Cardiac muscle cell (in vitro differentiated cells and primary cell): Measurements from ENCODE around the gene PEAK3. TPM values are rescaled to one million over a fixed set of nuclear protein-coding genes. Genes with fewer than 3 reads are reported as not detected.

ENCODE experiments used
- DNase-seq, 2 donors: peaks; one replicate each; pipeline versions ENCODE4 v3.0.0 to v3.0.0-alpha.2; 2010 to 2017; ENCODE audit warnings: low read depth in 1 of 2, low spot score in 1 of 2
- H3K27ac ChIP-seq: fragments of 200-600 bp; sonication (generic); 2 replicates; pipeline ENCODE4 v1.5.1; 2016
- H3K27me3 ChIP-seq: fragments of 200-600 bp; sonication (generic); 2 replicates; pipeline ENCODE4 v1.6.0; 2016; ENCODE audit warnings: control low read depth
- H3K36me3 ChIP-seq: fragments of 200-600 bp; sonication (generic); 2 replicates; pipeline ENCODE4 v1.5.1; 2016; ENCODE audit warnings: control low read depth
- H3K4me1 ChIP-seq: fragments of 200-600 bp; sonication (generic); 2 replicates; pipeline ENCODE4 v1.8.1; 2017; ENCODE audit warnings: low read depth, mild to moderate bottlenecking, mixed run types
- H3K4me3 ChIP-seq: fragments of 200-600 bp; sonication (generic); 2 replicates; pipeline ENCODE4 v1.5.1; 2016; ENCODE audit warnings: mild to moderate bottlenecking
- H3K9me3 ChIP-seq: fragments of 200-600 bp; sonication (generic); 2 replicates; pipeline ENCODE4 v1.5.1; 2017; ENCODE audit warnings: low read depth, mild to moderate bottlenecking, control low read depth
- CTCF ChIP-seq: IDR thresholded peaks from 2 replicates; pipeline ENCODE4 v1.5.1; 2012; ENCODE audit warnings: low read depth, mild to moderate bottlenecking, low read length
- polyA plus RNA-seq: library from polyadenylated mRNA; unstranded; fragments of >200 nt; fragmentation: Nextera tagmentation; extraction: Ambion mirVana; gene quantifications from 2 replicates; pipeline ENCODE4 v1.2.1, GENCODE V29; 2016
- total RNA-seq: library from RNA; depleted of rRNA; stranded (reverse); fragments of >200 nt; gene quantifications from 2 replicates; pipeline ENCODE4 v1.2.3, GENCODE V29; 2016

PEAK3 gene
- total and polyA plus RNA-seq, 2 experiments from 2014 or later = 0.06 to 0.48 TPM

DNA sequence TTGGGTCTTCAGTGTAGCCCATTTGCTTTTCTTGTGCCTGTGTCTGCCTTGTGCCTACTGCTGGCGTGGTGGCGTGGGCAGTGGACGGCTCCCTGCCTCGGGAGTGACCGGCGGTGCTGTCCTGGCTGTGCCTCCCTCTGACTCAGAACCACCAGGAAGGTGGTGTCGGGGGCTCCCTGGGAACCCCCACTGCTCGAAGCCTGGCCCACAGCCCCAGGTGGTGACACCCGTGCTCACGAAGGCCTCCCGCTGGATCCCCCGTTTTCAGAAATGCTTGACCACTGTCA lies 37.9 kb downstream of the PEAK3 start:
- Histone ChIP-seq H3K4me3 (no peak overlapping the region), H3K4me1 (peaks cover 14% of the 10 kb centered on the region), H3K27ac (no peak overlapping the region), H3K27me3 (no peaks in the 10 kb centered on the region), H3K9me3 (no peaks in the 10 kb centered on the region), H3K36me3 (peaks cover 43% of the 10 kb centered on the region)
- DNase-seq = no peak
- no peak for TF ChIP-seq CTCF

- DNase-seq = no peak
- H3K4me1 ChIP-seq = peaks cover 20% of the 10 kb centered on the region
- H3K4me3 ChIP-seq = no peak overlapping the region
- no peaks in the 10 kb centered on the region for H3K27me3 ChIP-seq
- TF ChIP-seq CTCF = no peak
- peaks cover 43% of the 10 kb centered on the region for H3K36me3 ChIP-seq
- no peaks in the 10 kb centered on the region for H3K9me3 ChIP-seq
- no peak overlapping the region for H3K27ac ChIP-seq
These were observed 38.5 kb downstream of the PEAK3 start for GRCh38 chr19:2243274-2244124.

GRCh38 chr19:2242816-2243215 lies 39.2 kb downstream of the PEAK3 start:
- Histone ChIP-seq H3K36me3 (peaks cover 41% of the 10 kb centered on the region), H3K4me1 (peaks cover 21% of the 10 kb centered on the region), H3K9me3 (no peaks in the 10 kb centered on the region), H3K27ac (no peak overlapping the region), H3K4me3 (no peak overlapping the region), H3K27me3 (no peaks in the 10 kb centered on the region)
- no peak for DNase-seq
- no peak for TF ChIP-seq CTCF

DNA sequence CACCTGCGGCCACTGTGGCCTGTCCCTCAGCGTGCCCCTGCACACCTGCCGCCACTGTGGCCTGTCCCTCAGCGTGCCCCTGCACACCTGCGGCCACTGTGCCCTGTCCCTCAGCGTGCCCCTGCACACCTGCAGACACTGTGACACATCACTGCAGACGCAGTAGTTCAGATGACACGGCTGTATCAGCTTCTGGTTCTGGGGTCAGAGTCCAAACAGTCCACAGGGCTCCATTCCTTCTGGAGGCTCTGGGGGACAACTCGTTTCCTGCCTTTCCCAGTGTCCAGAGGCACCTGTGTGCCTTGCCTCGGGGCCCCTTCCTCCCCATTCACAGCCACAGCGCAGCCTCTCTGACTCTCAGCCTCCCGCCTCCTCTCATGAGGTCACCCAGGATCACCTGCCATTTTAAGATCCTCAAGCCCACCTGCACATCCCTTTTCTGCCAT lies 39.9 kb downstream of the PEAK3 start:
- Histone ChIP-seq H3K27ac (no peak overlapping the region), H3K36me3 (peaks cover 36% of the 10 kb centered on the region), H3K9me3 (no peaks in the 10 kb centered on the region), H3K27me3 (no peaks in the 10 kb centered on the region), H3K4me1 (peaks cover 26% of the 10 kb centered on the region), H3K4me3 (no peak overlapping the region)
- no peak for TF ChIP-seq CTCF
- DNase-seq = no peak

GRCh38 chr19:2240881-2241760 lies 40.9 kb downstream of the PEAK3 start:
- peaks cover 26% of the 10 kb centered on the region for H3K4me1 ChIP-seq
- H3K27ac ChIP-seq = peak overlapping the region; percentile 6
- H3K27me3 ChIP-seq = no peaks in the 10 kb centered on the region
- TF ChIP-seq CTCF = no peak
- DNase-seq = no peak
- H3K36me3 ChIP-seq = peaks cover 26% of the 10 kb centered on the region
- no peaks in the 10 kb centered on the region for H3K9me3 ChIP-seq
- no peak overlapping the region for H3K4me3 ChIP-seq
